GM23338 (cell line): ENCODE measurements around the gene DSCAML1. TPM values are rescaled to one million over a fixed set of nuclear protein-coding genes. Genes with fewer than 3 reads are reported as not detected.
A peak's percentile ranks its signal among the peaks of the same experiment; 100 is the strongest.

Experiments
- ATAC-seq: fragments of 200-7000 bp; cut with Tn5 transposase; 3 replicates; pipeline ENCODE4 v1.9.1; 2020
- DNase-seq: peaks from one replicate; pipeline ENCODE4 v3.0.0-alpha.2; 2015; ENCODE audit warnings: low spot score
- H2AFZ ChIP-seq: fragments of 200-600 bp; sonication (generic); 2 replicates; pipeline ENCODE4 v1.8.0; 2016; ENCODE audit warnings: antibody characterized with exemption, mild to moderate bottlenecking, moderate library complexity
- H3F3A ChIP-seq: fragments of 200-600 bp; sonication (generic); replicated peaks from 2 replicates; pipeline ENCODE4 v1.8.0; 2017; ENCODE audit warnings: antibody characterized with exemption, mixed run types, low read depth
- H3K27ac ChIP-seq: fragments of 200-600 bp; sonication (generic); 2 replicates; pipeline ENCODE4 v1.6.1; 2016; ENCODE audit warnings: low read depth
- H3K27me3 ChIP-seq: fragments of 200-600 bp; sonication (generic); 2 replicates; pipeline ENCODE4 v1.8.0; 2016; ENCODE audit warnings: mild to moderate bottlenecking, mixed run types, moderate library complexity; ENCODE audit not compliant: insufficient read depth
- H3K36me3 ChIP-seq: fragments of 200-600 bp; sonication (generic); 2 replicates; pipeline ENCODE4 v1.8.0; 2016; ENCODE audit warnings: mild to moderate bottlenecking; ENCODE audit not compliant: insufficient read depth
- H3K4me1 ChIP-seq: fragments of 200-600 bp; sonication (generic); 2 replicates; pipeline ENCODE4 v1.8.0; 2016; ENCODE audit warnings: mild to moderate bottlenecking, moderate library complexity; ENCODE audit not compliant: insufficient read depth
- H3K4me2 ChIP-seq: fragments of 200-600 bp; sonication (generic); 2 replicates; pipeline ENCODE4 v1.7.1; 2017; ENCODE audit warnings: mixed run types
- H3K4me3 ChIP-seq: fragments of 200-600 bp; sonication (generic); 2 replicates; pipeline ENCODE4 v1.6.1; 2016; ENCODE audit warnings: mixed run types
- H3K79me2 ChIP-seq: fragments of 200-600 bp; sonication (generic); replicated peaks from 2 replicates; pipeline ENCODE4 v1.8.0; 2017; ENCODE audit warnings: mild to moderate bottlenecking; ENCODE audit not compliant: insufficient read depth
- H3K9me2 ChIP-seq: fragments of 200-600 bp; sonication (generic); 2 replicates; pipeline ENCODE4 v1.8.0; 2017; ENCODE audit not compliant: insufficient read depth
- H4K20me1 ChIP-seq: fragments of 200-600 bp; sonication (generic); replicated peaks from 2 replicates; pipeline ENCODE4 v1.8.0; 2017; ENCODE audit warnings: mild to moderate bottlenecking; ENCODE audit not compliant: insufficient read depth
- H3K27ac Mint-ChIP-seq: 2 replicates; pipeline ENCODE4 v1.8.0; 2020; ENCODE audit warnings: inconsistent platforms, mild to moderate bottlenecking, moderate library complexity, mixed read lengths
- H3K27me3 Mint-ChIP-seq: 3 replicates; pipeline ENCODE4 v1.8.0; 2022; ENCODE audit warnings: low read depth, mild to moderate bottlenecking, moderate library complexity, mixed read lengths, inconsistent platforms; ENCODE audit not compliant: insufficient read depth, poor library complexity
- H3K36me3 Mint-ChIP-seq: 3 replicates; pipeline ENCODE4 v1.8.0; 2021; ENCODE audit warnings: low read depth, mild to moderate bottlenecking, inconsistent platforms, moderate library complexity, mixed read lengths
- H3K4me1 Mint-ChIP-seq: 3 replicates; pipeline ENCODE4 v1.8.0; 2020; ENCODE audit warnings: mild to moderate bottlenecking, inconsistent platforms, mixed read lengths
- H3K4me3 Mint-ChIP-seq: 3 replicates; pipeline ENCODE4 v1.8.0; 2021; ENCODE audit warnings: moderate library complexity, mild to moderate bottlenecking, inconsistent platforms, mixed read lengths
- H3K9me3 Mint-ChIP-seq: 3 replicates; pipeline ENCODE4 v1.8.0; 2020; ENCODE audit warnings: moderate library complexity, mild to moderate bottlenecking, inconsistent platforms, mixed read lengths
- CREB1 ChIP-seq: fragments of 250-450 bp; sonication (Bioruptor Pico); IDR thresholded peaks from 2 replicates; pipeline ENCODE4 v1.5.0; 2020; ENCODE audit warnings: low read depth, mild to moderate bottlenecking, moderate library complexity
- CTCF ChIP-seq, 2 experiments: fragments of 200-600 bp in 1 of 2; sonication (generic) in 1 of 2; conservative IDR thresholded peaks; 2 replicates each; pipeline versions ENCODE4 v1.5.1 to v1.6.1; 2016 to 2017; ENCODE audit warnings: antibody characterized with exemption in 2 of 2, low read depth in 2 of 2, mild to moderate bottlenecking in 2 of 2, moderate library complexity in 1 of 2
- ETS1 ChIP-seq: IDR thresholded peaks from 2 replicates; pipeline ENCODE4 v1.6.1; 2016; ENCODE audit warnings: antibody characterized with exemption
- EZH2 ChIP-seq: fragments of 200-600 bp; sonication (generic); IDR thresholded peaks from one replicate; pipeline ENCODE4 v1.8.0; 2017; ENCODE audit warnings: antibody characterized with exemption, mild to moderate bottlenecking, low read depth; ENCODE audit not compliant: unreplicated experiment
- EZH2phosphoT487 ChIP-seq: fragments of 200-600 bp; sonication (generic); IDR thresholded peaks from one replicate; pipeline ENCODE4 v1.8.1; 2018; ENCODE audit warnings: antibody characterized with exemption; ENCODE audit not compliant: unreplicated experiment
- JUNB ChIP-seq: IDR thresholded peaks from one replicate; pipeline ENCODE4 v1.6.1; 2016; ENCODE audit warnings: antibody characterized with exemption; ENCODE audit not compliant: unreplicated experiment
- NANOG ChIP-seq: IDR thresholded peaks from 2 replicates; pipeline ENCODE4 v1.6.1; 2016; ENCODE audit warnings: antibody characterized with exemption, borderline replicate concordance
- POLR2AphosphoS5 ChIP-seq: IDR thresholded peaks from 2 replicates; pipeline ENCODE4 v1.6.1; 2016; ENCODE audit warnings: antibody characterized with exemption, low read depth
- REST ChIP-seq: IDR thresholded peaks from one replicate; pipeline ENCODE4 v1.6.1; 2018; ENCODE audit warnings: antibody characterized with exemption; ENCODE audit not compliant: unreplicated experiment
- STAT1 ChIP-seq: IDR thresholded peaks from one replicate; pipeline ENCODE4 v1.6.1; 2016; ENCODE audit warnings: antibody characterized with exemption; ENCODE audit not compliant: unreplicated experiment
- ZNF114 ChIP-seq: fragments of 250-450 bp; sonication (Bioruptor Pico); IDR thresholded peaks from 2 replicates; pipeline ENCODE4 v1.5.0; 2020; ENCODE audit warnings: mild to moderate bottlenecking, moderate library complexity
- ZNF331 ChIP-seq: fragments of 250-450 bp; sonication (Bioruptor Pico); IDR thresholded peaks from 2 replicates; pipeline ENCODE4 v1.5.0; 2020; ENCODE audit warnings: low read depth, mild to moderate bottlenecking, moderate library complexity
- ZNF462 ChIP-seq: fragments of 250-450 bp; sonication (Bioruptor Pico); IDR thresholded peaks from 2 replicates; pipeline ENCODE4 v1.5.0; 2020; ENCODE audit warnings: mild to moderate bottlenecking, moderate library complexity
- polyA plus RNA-seq: library from polyadenylated mRNA; unstranded; fragments of >200 nt; fragmentation: Nextera tagmentation; extraction: Ambion mirVana; gene quantifications from 2 replicates; pipeline ENCODE4 v1.2.1, GENCODE V29; 2016
- total RNA-seq: library from RNA; depleted of rRNA; stranded (reverse); fragments of >200 nt; shearing (Covaris generic); gene quantifications from 2 replicates; pipeline ENCODE4 v1.2.3, GENCODE V29; 2014

The DSCAML1 gene
- total and polyA plus RNA-seq, 2 experiments from 2014 or later = 0.17 TPM; not detected in 1

GRCh38 chr11:117444256-117444655, 352.8 kb downstream of the DSCAML1 start:
- DNase-seq (no peak), ATAC-seq (peak; percentile 11)
- H3K27me3 Mint-ChIP-seq = peaks cover 6% of the 10 kb centered on the region
- no peak overlapping the region for H3K27ac ChIP-seq
- H3K4me2 ChIP-seq = no peak overlapping the region
- TF ChIP-seq ZNF331 (CRISPR knock-in tag) = no peak
- TF ChIP-seq JUNB = no peak
- TF ChIP-seq POLR2AphosphoS5 = no peak
- TF ChIP-seq EZH2 = no peak
- TF ChIP-seq REST = no peak
- no peak for TF ChIP-seq ETS1
- TF ChIP-seq EZH2phosphoT487 = no peak
- TF ChIP-seq STAT1 = no peak
- TF ChIP-seq CREB1 = no peak
- no peak for TF ChIP-seq ZNF462
- no peak for TF ChIP-seq NANOG
- TF ChIP-seq ZNF114 (CRISPR knock-in tag) = no peak
- TF ChIP-seq CTCF (conservative IDR thresholded peaks at IDR 0.05; ENCODE audit: low read depth in 2 of 2) = no peak
- H3K27me3 ChIP-seq = no peaks in the 10 kb centered on the region
- H3K36me3 ChIP-seq = no peaks in the 10 kb centered on the region
- 0 out of 2 replicates have a peak overlapping the region, but pooled peaks have one; percentile 59 for H2AFZ ChIP-seq
- H3K4me3 Mint-ChIP-seq = no peak overlapping the region
- no peaks in the 10 kb centered on the region for H3K9me2 ChIP-seq
- H3K4me1 Mint-ChIP-seq = peaks cover 7% of the 10 kb centered on the region; the same call in 2 of the 3 replicates
- no peak overlapping the region for H3K4me3 ChIP-seq
- no peak overlapping the region for H3K27ac Mint-ChIP-seq
- H4K20me1 ChIP-seq = no peaks in the 10 kb centered on the region
- H3K36me3 Mint-ChIP-seq = no peaks in the 10 kb centered on the region
- H3F3A ChIP-seq = 0 out of 2 replicates have a peak, but pooled peaks cover 2% of the 10 kb centered on the region
- H3K79me2 ChIP-seq = no peaks in the 10 kb centered on the region
- no peaks in the 10 kb centered on the region for H3K4me1 ChIP-seq
- H3K9me3 Mint-ChIP-seq = no peaks in the 10 kb centered on the region
